Stimulated activated CD8-positive, alpha-beta memory T cell treated with anti-CD3 and anti-CD28 coated beads, Interleukin-2, amount 100 ng/mL, for 48 hours (primary cell): ENCODE results near the gene FLT3.
A peak's percentile ranks its signal among the peaks of the same experiment; 100 is the strongest.
"Not testable (repeated sequence)": the region's sequence is repeated elsewhere in the genome, so short reads cannot be mapped to it uniquely, and the experiment has no call there.

Experiments used
- DNase-seq, 2 donors: peaks; one replicate each; pipeline ENCODE4 v3.0.0-alpha.2; 2020; ENCODE audit warnings: low read depth in 2 of 2

The FLT3 gene

DNA sequence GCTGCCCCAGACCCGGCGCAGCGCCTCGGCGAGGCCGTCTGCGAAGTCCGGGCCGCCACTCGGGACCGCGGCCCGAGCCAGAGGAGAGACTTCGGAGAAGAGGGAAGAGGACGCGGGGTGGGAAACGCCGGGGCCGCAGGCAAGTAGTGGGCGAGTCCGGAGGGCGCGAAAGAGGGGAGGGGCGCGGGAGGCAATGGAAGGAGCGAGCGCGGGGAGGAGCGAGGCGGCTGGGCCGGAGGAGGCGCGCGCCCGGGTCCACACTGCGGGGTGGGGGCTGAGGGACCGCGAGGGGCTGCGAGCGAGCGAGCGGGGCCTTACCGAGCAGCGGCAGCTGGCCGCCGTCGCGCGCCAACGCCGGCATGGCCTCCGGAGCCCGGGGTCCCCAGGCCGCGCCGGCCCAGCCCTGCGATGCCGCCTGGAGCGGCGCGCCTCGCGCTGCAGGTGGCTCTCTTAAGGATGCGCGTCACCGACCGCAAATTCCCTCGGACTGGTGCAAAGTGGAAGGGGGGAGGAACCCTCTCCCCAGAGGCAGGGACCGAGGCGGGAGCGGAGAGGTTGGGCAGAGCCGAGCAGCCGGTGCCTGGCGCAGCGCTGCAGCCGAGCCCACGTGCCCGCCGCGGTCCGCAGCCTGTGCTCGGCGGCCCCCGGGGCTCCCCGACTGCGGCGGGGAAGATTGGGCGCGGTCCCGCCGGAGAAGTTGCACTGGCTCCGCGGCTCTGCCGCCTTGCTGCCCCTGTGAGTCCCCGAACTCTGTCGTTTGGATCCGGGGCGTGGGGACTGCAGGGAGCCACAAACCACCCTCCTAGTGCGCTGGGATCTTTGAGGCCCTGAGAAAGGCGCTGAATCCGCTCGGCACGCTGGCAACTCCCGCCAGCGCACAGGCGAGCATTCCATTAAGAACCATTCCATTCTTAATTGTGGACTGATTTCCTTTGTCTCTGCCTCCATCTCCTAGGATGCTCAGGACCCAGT, at the start of gene FLT3:
Gene FLT3 (minus strand): TSS at position 427 of the 972 bp plus-strand sequence. CDS start 66 bp downstream, at position 361.
- DNase-seq: peak; percentile 13 to 21

DNA sequence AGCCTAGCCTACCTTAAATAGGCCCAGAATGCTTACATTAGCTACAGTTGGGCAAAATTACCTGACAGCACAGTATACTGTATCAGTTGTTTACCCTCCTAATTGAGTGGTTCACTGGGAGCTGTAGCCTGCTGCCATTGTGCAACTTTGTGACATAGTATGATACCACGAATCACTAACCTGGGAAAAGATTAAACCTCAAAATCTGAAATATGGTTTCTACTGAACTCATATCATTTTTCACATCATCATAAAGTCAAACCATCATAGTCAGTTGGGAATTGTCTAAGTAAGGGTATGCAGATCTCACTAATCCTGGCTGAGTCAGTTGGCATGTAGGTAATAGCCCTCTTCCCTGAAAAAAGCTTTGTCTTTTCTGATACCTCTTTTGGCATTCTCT, 47.1 kb upstream of the FLT3 start:
- no peak for DNase-seq

DNA sequence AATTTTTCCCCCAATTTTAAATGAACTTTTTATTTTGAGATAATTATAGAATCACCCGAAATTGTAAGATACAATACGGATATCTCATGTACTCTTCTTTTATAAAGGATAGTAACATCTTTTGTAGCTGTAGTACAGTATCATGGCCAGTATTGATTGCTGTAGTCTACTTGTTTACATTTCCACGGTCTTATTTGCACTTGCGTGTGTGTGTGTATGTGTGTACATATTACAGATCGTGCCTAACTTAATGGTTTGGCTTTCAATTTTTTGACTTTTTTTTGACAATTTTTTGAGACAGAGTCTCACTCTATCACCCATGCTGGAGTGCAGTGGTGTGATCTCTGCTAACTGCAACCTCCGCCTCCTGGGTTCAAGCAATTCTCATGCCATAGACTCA, 44.7 kb upstream of the FLT3 start:
- no peak for DNase-seq

DNA sequence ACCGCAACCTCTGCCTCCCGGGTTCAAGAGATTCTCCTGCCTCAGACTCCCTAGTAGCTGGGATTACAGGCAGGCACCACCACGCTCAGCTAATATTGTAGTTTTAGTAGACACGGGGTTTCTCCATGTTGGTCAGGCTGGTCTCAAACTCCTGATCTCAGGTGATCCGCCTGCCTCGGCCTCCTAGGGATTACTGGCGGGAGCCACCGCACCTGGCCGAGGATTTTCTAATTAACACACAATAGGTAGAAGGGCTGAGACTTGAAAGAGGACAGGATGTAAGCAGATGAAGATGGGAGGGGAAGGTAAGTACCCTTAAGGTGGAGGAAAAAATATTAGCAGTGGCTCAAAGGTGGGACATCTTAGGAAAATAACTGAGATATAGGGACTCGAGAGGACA, 41.2 kb upstream of the FLT3 start:
- not testable (repeated sequence) for DNase-seq

DNA sequence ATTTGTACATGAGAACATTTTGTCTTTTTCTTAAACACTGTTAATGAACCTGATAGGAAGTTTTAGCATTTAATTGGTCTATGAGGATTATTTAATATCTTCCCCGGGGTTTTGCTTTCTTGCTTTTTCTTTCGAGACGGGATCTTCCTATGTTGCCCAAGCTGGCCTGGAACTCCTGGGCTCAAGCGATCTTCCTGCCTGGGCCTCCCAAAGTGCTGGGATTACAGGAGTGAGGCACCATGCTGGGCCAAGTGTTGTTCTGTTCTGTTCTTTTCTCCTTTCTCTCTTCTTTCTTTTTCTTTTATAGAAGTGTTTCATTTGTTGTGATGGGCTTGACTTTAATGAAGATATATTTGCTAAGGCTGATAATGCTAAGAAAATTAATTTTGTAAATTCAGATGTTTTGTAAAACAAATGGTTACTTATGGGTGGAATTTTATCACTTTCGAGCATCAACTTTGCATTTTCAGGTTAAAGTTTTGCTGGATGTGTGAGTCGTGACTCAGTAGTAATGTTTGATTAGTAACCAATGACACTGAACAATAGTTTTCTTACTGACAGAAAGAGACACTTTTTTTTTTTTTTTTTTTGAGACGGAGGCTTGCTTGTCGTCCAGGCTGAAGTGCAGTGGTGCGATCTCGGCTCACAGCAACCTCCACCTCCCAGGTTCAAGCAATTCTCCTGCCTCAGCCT, 40.2 kb upstream of the FLT3 start:
- DNase-seq: no peak

DNA sequence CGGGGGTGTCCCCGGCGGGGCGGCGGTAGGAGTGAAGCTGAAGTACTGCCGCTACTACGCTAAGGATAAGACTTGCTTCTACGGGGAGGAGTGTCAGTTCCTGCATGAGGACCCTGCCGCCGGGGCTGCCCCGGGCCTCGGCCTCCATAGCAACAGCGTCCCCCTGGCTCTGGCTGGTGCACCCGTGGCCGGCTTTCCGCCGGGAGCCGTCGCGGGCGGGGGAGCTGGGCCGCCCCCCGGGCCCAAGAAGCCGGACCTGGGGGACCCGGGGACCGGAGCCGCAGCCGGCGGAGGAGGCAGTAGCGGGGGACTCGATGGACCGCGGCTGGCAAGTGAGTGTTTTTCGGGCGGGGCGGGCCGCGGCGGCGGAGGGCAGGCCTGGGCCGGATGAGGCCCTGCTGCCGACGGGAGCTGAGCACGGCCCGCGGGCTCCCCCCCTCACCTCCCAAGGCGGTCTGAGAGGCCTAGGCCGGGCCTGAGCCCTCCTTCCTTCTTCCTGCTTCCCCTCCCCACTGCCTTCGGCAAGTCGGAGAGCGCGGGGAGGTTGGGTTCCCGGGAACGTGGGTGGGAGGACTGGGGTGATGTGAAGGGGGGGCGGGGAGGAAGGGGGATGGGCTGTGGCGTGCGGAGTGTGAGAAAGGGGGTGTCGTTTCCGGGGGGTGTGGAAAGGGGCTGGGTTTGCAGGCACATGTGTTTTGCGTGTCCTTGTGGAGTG, 38.5 kb upstream of the FLT3 start:
- peak; percentile 79 to 86 for DNase-seq

DNA sequence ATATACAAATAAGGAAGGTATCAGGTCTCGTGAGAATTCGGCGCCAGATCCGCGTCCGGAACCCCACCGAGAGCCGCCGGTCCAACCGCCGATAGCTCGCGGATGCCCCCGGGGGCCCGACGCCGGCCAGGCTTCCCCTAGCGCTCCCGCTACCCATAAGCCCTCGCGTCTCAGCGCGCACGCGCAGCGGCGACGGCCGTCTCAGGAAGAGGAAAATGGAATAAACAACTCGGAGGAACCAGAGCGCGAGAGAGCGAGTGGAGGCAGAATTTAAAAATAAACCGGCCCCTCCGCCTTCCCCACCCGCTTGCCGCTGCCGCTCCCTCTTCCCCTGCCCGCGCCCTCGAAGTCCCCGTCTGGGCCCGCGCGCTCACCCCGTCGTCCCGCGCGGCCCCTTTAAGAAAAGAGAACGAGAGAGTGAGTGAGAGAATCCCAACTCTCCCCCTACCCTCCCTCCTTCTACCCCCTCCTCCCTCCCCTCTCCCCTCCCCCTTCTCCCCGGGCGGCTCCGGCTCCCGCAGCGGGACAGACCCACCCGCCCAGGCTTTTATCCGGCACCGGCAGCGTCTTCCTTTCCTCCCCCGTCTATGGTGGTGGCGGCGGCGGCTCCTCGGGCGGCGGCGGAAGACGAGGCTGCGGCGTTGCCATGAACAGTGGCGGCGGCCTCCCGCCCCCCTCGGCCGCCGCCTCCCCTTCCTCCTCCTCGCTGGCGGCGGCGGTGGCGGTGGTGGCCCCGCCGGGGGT, 37.8 kb upstream of the FLT3 start, which contains the start of gene PAN3:
Gene PAN3 (plus strand): TSS at position 534 of the 744 bp plus-strand sequence. CDS start 113 bp downstream, at position 647.
- peak; percentile 84 to 86 for DNase-seq

DNA sequence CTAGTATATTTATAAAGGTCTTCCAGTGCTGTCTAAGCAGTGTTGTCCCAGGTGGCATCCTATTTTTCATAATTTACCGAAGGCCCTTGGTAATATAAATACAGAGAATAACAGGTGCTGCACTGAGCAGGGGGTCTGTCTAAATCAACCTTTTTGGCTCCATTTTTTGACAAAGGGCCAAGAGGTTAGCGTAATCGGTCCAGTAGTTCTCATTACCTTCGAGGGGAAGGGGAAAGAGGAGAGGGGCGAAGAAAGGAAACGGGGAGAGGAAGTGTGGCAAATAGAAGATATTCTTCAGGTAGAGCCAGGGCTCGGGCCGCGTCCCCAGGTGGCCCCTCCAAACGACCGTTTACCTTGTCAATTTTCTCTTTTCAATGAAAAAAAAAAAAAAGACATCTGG, 37.2 kb upstream of the FLT3 start:
- no peak for DNase-seq

DNA sequence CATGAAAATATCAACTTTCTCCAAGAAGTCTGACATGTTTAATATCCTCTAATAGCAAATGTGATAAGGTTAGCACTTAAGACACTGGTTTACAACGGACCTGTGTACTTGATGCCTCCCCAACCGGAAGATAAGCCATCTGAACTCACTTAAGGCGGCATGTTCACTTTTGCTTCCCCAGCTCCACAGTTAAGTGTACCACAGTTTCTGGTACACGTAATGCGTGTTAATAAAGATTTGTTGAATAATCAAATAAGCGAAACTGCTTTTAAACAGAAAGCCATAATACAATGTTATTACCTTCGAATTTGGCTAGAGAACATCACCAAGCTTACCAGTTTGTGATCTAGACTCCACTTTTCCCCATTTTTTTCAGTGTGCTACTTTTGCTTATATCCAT, 36.5 kb upstream of the FLT3 start:
- DNase-seq: no peak

DNA sequence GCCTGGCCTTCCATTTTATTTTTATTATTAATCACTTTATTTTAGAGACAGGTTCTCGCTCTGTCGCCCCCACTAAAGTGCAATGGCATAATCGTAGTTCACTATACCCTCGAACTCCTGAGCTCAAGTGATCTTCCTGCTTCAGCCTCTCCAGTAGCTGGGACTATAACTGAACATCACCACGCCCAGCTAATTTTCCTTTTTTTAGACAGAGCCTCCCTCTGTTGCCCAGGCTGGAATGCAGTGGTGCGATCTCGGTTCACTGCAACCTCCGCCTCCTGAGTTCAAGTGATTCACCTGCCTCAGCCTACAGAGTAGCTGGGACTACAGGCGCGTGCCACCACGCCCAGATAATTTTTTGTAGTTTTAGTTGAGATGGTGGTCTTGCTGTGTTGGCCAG, 31.3 kb upstream of the FLT3 start:
- no peak for DNase-seq

DNA sequence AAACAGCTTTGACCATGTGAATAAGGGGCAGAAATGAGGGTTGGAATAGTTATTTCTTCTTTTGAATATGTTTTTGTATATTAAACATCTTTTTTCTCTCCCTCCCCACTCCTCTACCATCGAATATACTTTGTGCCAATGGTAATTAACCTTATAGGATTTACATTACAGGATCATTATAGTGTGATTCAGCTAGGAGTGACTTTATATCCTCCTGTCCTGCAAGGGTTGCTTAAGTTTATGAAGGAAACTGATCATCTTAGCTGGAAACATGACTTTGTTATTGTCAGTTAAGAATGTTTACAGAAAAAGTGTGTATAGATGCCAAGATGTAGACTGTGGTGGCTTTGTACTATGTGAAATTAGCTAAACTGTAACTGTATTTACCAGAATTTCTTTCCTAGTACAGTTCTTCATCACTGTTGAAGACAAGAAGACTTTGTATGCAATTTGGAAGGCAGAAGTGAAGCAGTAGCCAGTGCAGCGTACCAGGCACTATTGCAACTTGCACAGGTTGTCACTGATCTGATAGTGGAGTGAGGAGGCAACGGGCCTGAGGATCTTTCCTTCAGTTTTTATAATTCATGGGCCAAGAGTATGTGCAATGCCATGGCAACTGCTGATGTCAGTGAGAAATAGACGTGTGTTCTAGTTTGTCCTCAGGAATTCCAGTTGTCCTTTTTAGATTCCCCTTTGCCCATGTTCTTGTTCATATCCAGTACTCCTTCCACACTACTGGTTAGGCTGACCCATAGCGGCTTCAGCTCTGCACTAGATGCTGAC, 29.7 kb upstream of the FLT3 start:
- no peak for DNase-seq

DNA sequence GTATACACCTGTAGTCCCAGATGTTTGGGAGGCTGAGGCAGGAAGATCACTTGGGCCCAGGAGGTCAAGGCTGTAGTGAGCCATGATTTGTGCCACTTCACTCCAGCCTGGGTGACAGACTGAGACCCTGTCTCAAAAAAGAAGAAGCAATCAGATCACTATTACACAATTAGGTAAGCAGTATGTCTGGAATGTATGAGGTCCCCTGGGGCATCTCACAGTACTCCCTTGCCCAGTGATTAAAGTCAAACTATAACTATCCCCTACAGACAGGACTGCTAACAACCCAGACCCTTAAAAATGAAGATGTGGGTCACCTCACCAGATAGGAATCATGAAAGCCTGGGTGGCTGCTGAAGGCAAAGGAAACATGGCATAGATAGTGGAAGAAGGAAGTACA, 28.6 kb upstream of the FLT3 start:
- DNase-seq: no peak

DNA sequence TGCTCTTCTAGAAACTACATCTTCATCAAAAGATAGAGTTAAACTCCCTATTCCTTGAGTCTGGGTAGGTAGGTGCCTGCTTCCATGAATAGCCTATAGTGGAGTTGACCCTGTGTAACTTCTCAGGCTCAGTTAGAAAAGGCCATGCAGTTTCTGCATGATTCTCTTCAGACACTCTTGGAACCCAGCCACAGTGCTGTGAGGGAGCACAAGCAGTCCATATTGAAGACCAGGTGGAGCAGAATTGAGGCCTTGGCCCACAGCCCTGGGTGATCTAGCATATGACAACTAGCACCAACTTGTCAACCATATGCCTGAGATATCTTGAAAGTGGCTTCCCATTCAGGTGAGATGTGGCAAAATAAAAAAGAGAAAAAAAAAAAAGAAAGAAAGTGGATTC, 27.7 kb upstream of the FLT3 start:
- no peak for DNase-seq

DNA sequence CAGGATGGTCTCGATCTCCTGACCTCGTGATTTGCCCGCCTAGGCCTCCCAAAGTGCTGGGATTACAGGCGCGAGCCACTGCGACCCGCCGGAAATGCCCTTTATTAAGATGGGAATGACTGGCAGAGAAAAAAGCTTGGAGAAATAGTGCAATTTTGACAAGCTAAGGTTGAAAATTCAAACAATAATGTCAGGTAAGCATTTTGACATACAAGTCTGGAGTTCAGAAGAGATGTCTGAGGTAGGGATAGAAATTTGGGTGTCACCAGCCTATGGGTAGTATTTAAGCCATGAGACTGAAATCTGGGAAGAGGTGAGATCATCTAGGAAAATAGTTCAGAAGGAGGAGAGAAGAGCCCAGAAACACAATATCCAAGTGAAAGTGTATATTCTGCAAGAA, 20.8 kb upstream of the FLT3 start:
- no peak for DNase-seq

DNA sequence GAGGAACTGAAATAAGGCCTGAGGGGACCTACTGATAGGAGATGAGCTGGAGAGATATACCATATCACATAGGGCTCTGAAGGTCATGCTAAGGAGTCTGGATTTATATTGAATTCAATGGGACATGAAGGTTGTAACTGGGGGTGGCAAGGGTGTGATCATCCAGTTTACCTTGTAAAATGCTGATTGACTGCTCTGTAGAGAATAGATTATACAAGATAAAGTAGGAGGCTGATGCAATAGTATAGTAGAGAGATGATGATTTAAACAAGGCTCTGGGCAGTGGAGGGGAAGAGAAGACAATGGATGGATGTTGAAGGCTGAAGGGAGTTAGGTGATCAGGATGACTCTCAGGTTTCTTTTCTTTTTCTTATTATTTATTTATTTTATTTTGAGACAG, 19.9 kb upstream of the FLT3 start:
- no peak for DNase-seq

DNA sequence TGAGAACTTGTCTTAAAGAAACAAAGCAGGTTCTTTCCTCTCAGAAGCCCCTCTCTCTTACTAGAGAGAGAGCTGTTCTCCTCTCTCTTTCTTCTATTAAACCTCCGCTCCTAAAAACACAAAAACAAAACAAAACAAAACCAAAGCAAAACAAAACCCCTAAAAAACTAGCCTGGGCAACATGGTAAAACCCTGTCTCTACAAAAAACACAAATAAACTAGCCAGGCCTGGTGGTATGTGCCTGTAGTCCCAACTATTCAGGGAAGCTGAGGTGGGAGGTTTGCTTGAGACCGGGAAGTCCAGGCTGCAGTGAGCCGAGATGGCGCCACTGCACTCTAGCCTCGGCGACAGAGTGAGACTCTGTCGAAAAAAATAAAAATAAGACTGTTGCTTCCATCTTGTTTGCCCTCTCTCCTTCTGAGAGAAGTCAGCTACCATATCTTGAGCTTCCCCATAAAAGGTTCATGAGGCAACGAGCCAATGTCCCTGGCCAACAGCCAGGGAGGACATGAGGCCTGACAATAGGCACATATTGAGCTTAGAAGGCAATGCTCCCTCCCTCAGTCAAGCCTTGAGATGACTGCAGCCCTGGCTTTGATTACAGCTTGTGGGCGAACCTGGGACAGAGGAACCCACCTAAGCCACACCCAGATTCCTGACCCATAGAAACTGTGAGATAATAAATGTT, 17.5 kb upstream of the FLT3 start:
- no peak for DNase-seq

DNA sequence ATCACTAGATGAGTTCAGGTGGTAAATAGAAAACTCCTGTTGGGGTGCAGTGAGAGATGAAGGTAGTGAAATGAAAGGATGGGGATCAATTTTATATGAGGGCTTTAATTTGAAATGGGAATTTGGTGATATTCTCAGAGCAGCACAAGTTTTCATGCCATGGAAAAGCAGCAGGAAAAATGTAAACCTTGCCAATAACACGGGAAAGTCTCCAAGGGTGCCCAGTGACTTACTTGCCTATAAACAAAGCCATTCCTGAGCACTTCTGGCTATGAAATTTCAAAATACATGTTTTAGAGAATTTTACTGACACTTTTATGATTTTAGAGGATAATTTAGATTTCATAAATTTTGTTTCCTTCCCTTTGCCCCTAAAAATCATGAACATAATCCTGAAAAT, 16.4 kb upstream of the FLT3 start:
- no peak for DNase-seq

DNA sequence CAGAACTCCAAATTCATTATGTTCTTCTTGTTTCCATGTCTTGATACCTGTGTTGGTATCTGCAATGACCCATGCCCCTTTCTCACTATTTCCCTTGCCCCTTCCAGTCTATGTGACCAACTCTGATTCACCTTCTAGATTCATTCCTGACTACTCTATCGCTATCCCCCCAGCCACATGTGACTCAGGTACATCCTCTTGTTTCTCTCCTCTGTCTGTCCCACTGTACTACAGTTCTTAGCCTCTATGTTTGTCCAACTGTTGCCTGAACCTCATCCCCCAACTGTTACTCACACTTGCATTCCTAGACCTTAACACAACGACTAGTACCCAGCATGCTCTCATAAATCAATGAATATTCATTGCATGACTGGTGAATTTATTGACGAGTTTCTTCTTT, 10.0 kb upstream of the FLT3 start:
- no peak for DNase-seq

DNA sequence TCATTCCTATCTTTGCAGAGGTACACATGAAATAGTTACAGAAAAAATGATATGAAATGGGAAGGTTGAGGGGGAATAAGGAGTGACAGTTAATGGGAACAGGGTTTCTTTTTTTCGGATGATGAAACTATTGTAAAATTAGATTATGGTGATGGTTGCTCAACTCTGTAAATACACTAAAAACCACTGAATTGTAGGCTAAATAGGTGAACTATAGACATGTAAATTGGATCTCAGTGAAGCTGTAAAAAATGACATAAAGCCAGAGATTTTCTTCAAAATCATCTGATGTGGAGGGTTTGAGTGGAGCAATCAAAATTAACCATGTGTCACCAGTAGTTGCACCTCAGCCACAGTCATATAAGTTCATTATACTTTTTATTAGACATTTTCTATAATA, 6.6 kb upstream of the FLT3 start:
- no peak for DNase-seq

DNA sequence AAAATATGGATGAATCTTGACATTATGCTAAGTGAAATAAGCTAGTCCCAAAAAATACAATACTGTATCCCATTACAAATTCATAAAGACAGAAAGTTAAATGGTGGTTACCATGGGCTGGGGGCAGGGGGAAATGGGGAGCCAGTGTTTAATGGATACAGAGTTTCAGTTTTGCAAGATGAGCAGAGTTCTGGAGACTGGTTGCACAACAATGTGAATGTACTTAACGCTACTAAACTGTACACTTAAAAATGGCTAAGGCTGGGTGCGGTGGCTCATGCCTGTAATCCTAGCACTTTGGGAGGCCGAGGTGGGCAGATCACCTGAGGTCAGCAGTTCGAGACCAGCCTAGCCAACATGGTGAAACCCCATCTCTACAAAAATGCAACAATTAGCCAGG, 1.5 kb upstream of the FLT3 start:
- not testable (repeated sequence) for DNase-seq
